Measurements from ENCODE around the gene METAP1. TPM values are rescaled to one million over a fixed set of nuclear protein-coding genes. Genes with fewer than 3 reads are reported as not detected.
"Not testable (repeated sequence)": the region's sequence is repeated elsewhere in the genome, so short reads cannot be mapped to it uniquely, and the experiment has no call there.

The METAP1 gene
- total RNA-seq, 1 donor from 2014 or later, result 58.2 TPM

DNA sequence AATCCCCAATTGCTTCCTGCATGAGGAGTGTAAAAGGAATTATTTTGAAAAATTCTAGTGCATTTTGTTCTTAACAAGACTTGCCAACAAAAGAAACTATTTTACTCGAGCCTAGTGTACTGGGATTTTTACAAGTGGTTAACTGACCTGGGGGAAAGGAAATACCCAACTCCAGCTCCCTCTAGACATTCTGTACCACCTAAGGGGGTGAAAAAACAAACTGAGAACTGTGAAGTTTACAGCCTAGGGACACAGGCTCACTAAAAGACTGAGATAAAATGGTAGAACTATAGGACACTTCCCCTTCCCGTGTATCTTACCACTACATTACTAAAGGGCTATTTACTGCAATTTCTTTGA lies 95.7 kb downstream of the METAP1 start:
- H3K27ac Mint-ChIP-seq, result no peak overlapping the region
- H3K4me3 Mint-ChIP-seq (ENCODE audit: low read depth), result no peak overlapping the region
- peaks cover 3% of the 10 kb centered on the region for H3K36me3 Mint-ChIP-seq (ENCODE audit: low read depth)
- H3K9me3 Mint-ChIP-seq, result no peaks in the 10 kb centered on the region
- no peak for DNase-seq (ENCODE audit: low spot score)
- intact Hi-C loops (cut with micrococcal nuclease), result no loop called here
- peaks cover 4% of the 10 kb centered on the region for H3K27me3 Mint-ChIP-seq (ENCODE audit: low read depth)
- H3K4me1 Mint-ChIP-seq (ENCODE audit: low read depth), result peaks cover 23% of the 10 kb centered on the region

DNA sequence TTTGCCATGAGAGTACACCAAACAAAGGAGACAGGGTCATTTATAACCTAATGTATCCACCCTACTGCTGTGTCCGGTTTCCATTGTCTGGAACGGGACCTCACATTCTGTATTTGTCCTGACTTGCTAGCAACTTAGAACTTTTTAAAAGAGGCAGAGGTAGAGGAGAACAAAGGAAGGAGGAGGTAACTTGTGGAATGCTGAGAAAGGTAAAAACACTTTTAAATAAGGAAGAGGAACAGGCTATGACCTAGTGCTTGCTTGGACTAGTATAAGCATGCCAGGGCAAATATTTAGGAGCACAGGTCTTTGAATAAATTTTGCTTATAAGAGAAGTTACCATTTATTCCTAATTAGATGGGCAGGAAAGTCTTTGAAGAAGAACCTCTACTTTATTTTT lies 96.3 kb downstream of the METAP1 start:
- H3K4me3 Mint-ChIP-seq (ENCODE audit: low read depth); intact Hi-C loops (cut with micrococcal nuclease); H3K27me3 Mint-ChIP-seq (ENCODE audit: low read depth); DNase-seq (ENCODE audit: low spot score); H3K27ac Mint-ChIP-seq; H3K36me3 Mint-ChIP-seq (ENCODE audit: low read depth); H3K9me3 Mint-ChIP-seq: not testable (repeated sequence)
- peaks cover 21% of the 10 kb centered on the region for H3K4me1 Mint-ChIP-seq (ENCODE audit: low read depth)

DNA sequence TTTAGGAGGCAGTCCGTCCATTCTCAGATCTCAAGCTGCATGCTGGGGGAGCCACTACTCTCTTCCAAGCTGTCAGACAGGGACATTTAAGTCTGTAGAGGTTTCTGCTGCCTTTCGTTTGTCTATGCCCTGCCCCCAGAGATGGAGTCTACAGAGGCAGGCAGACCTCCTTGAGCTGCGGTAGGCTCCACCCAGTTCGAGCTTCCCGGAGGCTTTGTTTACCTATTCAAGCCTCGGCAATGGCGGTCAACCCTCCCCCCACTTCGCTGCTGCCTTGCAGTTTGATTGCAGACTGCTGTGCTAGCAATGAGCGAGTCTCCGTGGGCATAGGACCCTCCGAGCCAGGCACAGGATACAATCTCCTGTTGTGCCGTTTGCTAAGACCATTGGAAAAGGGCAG lies 103.8 kb downstream of the METAP1 start:
- no peak overlapping the region for H3K4me3 Mint-ChIP-seq (ENCODE audit: low read depth)
- no peak overlapping the region for H3K27ac Mint-ChIP-seq
- intact Hi-C loops (cut with micrococcal nuclease), result no loop called here
- H3K9me3 Mint-ChIP-seq, result no peaks in the 10 kb centered on the region
- no peaks in the 10 kb centered on the region for H3K36me3 Mint-ChIP-seq (ENCODE audit: low read depth)
- DNase-seq (ENCODE audit: low spot score), result no peak
- peaks cover 6% of the 10 kb centered on the region for H3K27me3 Mint-ChIP-seq (ENCODE audit: low read depth)
- H3K4me1 Mint-ChIP-seq (ENCODE audit: low read depth), result no peaks in the 10 kb centered on the region

DNA sequence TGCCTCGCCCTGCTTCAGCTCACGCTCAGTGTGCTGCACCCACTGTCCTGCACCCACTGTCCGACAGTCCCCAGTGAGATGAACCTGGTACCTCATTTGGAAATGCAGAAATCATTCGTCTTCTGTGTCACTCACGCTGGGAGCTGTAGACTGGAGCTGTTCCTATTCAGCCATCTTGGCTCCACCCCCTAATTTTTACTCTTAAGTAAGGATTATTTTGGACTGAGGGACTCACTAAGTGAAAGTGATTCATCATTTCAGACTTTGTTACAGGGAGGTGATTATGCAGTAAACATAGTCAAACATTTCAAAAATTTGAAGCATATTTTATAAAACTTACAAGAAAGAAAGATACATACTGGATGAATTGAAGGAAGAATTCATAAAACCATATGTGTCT lies 104.3 kb downstream of the METAP1 start:
- DNase-seq (ENCODE audit: low spot score); H3K27ac Mint-ChIP-seq; H3K36me3 Mint-ChIP-seq (ENCODE audit: low read depth); H3K9me3 Mint-ChIP-seq; intact Hi-C loops (cut with micrococcal nuclease); H3K4me3 Mint-ChIP-seq (ENCODE audit: low read depth); H3K4me1 Mint-ChIP-seq (ENCODE audit: low read depth); H3K27me3 Mint-ChIP-seq (ENCODE audit: low read depth): not testable (repeated sequence)

DNA sequence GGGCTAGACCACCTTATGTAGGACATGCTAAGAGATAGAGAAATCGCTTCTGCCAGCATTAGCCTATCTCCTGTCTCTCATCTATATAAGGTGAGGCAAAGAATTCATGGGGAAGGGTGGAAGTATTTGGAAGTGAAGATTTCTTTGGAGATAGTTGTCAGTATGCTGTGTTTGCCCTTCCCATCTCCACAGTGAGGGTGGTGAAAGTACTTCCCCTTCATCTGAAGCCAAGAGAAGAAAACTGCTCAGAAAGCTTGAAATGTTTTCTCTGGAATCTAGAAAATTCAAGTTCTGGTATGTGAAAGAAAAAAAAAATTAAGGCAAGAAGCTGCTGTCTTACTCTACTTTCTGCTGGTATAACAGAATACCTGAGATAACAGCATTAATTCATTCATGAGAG lies 105.4 kb downstream of the METAP1 start:
- intact Hi-C loops (cut with micrococcal nuclease), result no loop called here
- no peaks in the 10 kb centered on the region for H3K4me1 Mint-ChIP-seq (ENCODE audit: low read depth)
- no peak for DNase-seq (ENCODE audit: low spot score)
- no peak overlapping the region for H3K4me3 Mint-ChIP-seq (ENCODE audit: low read depth)
- no peaks in the 10 kb centered on the region for H3K36me3 Mint-ChIP-seq (ENCODE audit: low read depth)
- H3K9me3 Mint-ChIP-seq, result no peaks in the 10 kb centered on the region
- H3K27ac Mint-ChIP-seq, result no peak overlapping the region
- peaks cover 6% of the 10 kb centered on the region for H3K27me3 Mint-ChIP-seq (ENCODE audit: low read depth)

DNA sequence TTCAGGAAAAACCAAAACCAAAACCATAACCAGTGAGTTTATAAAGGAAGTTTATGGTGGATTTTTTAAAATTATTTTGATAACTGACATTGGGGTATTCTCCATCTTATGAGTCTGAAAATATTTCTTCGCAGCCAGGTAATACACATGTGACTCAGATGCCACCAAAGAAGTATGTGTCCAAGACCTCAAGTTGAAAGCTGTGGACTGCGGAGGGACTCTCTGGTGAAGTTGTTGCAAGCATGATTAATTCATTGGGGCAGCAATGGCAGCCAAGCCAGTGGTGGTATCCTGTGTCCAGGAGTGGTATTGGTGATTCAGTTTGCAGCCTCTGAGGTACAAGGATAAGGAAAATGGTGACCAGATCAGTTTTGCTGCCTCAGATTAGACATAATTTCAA lies 107.1 kb downstream of the METAP1 start:
- Mint-ChIP-seq H3K9me3 (no peaks in the 10 kb centered on the region), H3K4me3 (ENCODE audit: low read depth) (no peak overlapping the region), H3K4me1 (ENCODE audit: low read depth) (no peaks in the 10 kb centered on the region), H3K27me3 (ENCODE audit: low read depth) (no peaks in the 10 kb centered on the region), H3K36me3 (ENCODE audit: low read depth) (no peaks in the 10 kb centered on the region), H3K27ac (no peak overlapping the region)
- intact Hi-C loops (cut with micrococcal nuclease), result no loop called here
- no peak for DNase-seq (ENCODE audit: low spot score)

DNA sequence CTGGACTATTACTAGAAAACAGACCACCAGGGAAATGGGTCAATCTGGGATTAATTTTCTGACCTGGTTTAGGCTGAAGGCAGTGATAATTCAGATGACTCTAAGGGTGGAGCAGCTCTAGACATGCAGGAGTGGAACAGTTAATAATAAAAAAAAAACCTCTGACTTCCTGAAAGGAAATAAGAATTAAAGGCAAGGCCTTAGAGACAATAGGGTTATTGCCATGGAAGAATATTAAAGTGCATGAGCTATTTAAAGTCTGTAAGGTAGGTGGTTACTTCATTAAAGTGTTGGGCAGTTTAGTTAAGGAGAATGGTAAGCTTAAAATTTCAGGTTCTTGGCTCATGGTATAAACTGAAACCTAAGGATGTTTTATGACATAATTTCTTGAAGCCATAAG lies 107.6 kb downstream of the METAP1 start:
- H3K36me3 Mint-ChIP-seq (ENCODE audit: low read depth), result no peaks in the 10 kb centered on the region
- DNase-seq (ENCODE audit: low spot score), result no peak
- H3K27me3 Mint-ChIP-seq (ENCODE audit: low read depth), result no peaks in the 10 kb centered on the region
- intact Hi-C loops (cut with micrococcal nuclease), result no loop called here
- no peaks in the 10 kb centered on the region for H3K9me3 Mint-ChIP-seq
- H3K4me3 Mint-ChIP-seq (ENCODE audit: low read depth), result no peak overlapping the region
- H3K4me1 Mint-ChIP-seq (ENCODE audit: low read depth), result no peaks in the 10 kb centered on the region
- no peak overlapping the region for H3K27ac Mint-ChIP-seq

DNA sequence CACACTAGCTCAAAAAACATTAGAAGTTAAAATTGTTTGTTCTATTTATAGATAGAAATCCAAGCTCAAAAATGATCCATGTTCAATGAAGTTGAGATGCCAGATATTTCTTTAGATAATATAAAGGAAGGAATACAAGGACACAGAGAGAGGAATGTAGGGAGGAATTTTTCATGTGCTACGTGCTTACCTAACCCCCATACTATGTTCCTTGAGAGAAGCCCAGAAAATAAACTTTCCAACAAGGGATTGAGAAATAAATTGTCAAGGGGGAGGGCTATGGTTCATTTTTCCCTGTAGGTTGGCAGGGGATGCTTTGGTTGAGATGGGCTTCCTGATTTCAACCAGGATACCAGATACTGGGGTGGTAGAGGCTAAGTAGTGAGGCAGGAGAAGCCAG lies 108.6 kb downstream of the METAP1 start:
- H3K27me3 Mint-ChIP-seq (ENCODE audit: low read depth), result no peaks in the 10 kb centered on the region
- no peak overlapping the region for H3K4me3 Mint-ChIP-seq (ENCODE audit: low read depth)
- no peaks in the 10 kb centered on the region for H3K9me3 Mint-ChIP-seq
- no peak overlapping the region for H3K27ac Mint-ChIP-seq
- no peak for DNase-seq (ENCODE audit: low spot score)
- no peaks in the 10 kb centered on the region for H3K36me3 Mint-ChIP-seq (ENCODE audit: low read depth)
- intact Hi-C loops (cut with micrococcal nuclease), result no loop called here
- H3K4me1 Mint-ChIP-seq (ENCODE audit: low read depth), result no peaks in the 10 kb centered on the region

DNA sequence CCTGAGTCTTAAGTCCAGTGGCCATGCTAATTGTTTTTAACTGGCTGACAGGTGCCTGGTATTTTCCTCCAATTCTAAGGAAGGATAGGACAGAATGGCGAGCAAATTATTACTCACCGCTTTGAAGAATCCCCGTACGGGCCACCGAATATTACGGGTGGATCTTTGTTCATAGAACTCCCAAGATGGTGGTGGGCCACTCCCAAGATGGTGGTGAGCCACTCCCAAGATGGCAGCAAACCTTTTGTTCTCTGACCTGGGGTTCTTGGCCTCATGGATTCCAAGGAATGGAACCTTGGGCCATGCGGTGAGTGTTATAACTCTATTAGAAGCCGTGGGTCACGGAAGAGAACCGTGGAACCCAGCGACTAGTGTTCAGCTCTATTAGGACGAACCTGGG lies 113.8 kb downstream of the METAP1 start:
- H3K4me1 Mint-ChIP-seq (ENCODE audit: low read depth); H3K27ac Mint-ChIP-seq; H3K4me3 Mint-ChIP-seq (ENCODE audit: low read depth); H3K9me3 Mint-ChIP-seq; H3K36me3 Mint-ChIP-seq (ENCODE audit: low read depth); intact Hi-C loops (cut with micrococcal nuclease); H3K27me3 Mint-ChIP-seq (ENCODE audit: low read depth); DNase-seq (ENCODE audit: low spot score): not testable (repeated sequence)

Other genes starting within 250 kb of the METAP1 start
- gene EIF4E, start 66.6 kb upstream of the METAP1 start, total RNA-seq, result 142 and 153 TPM in 2 replicates
- 93.8 and 98.6 TPM in 2 replicates for gene ADH5, start 93.1 kb downstream of the METAP1 start, total RNA-seq
- not detected in 2 replicates for gene ADH4, start 148.6 kb downstream of the METAP1 start, total RNA-seq
- gene ADH6, start 223.5 kb downstream of the METAP1 start, total RNA-seq, result not detected in 2 replicates